DMS114 treated with DMSO at 0.1 percent for 48 hours (cell line): ENCODE results near the gene IRF9.
A peak's percentile ranks its signal among the peaks of the same experiment; 100 is the strongest.

Experiments used
- DNase-seq: peaks from one replicate; lab custom pipeline; 2025; ENCODE audit not compliant: unreplicated experiment; lab: John Stamatoyannopoulos, UW

IRF9 gene

GRCh38 chr14:24176599-24176998 lies 15.5 kb downstream of the IRF9 start:
- DNase-seq = no peak

- no peak for DNase-seq
These were observed 16.2 kb downstream of the IRF9 start for GRCh38 chr14:24177041-24177825.

- DNase-seq = no peak
These were observed 16.8 kb downstream of the IRF9 start for GRCh38 chr14:24177891-24178290.

- DNase-seq = no peak
These were observed 17.5 kb downstream of the IRF9 start for GRCh38 chr14:24178399-24179178.

- no peak for DNase-seq
These were observed 18.4 kb downstream of the IRF9 start for GRCh38 chr14:24179294-24179960.

- DNase-seq = no peak
These were observed 19.1 kb downstream of the IRF9 start for GRCh38 chr14:24179961-24180796.

- DNase-seq = no peak
These were observed 20.5 kb downstream of the IRF9 start for GRCh38 chr14:24181371-24182077.

- DNase-seq = no peak
These were observed 21.2 kb downstream of the IRF9 start for GRCh38 chr14:24182110-24182882.

- DNase-seq = no peak
These were observed 22.0 kb downstream of the IRF9 start for GRCh38 chr14:24183014-24183481.

GRCh38 chr14:24184104-24184970 lies 23.3 kb downstream of the IRF9 start:
- DNase-seq = no peak

- no peak for DNase-seq
These were observed 24.0 kb downstream of the IRF9 start for GRCh38 chr14:24185026-24185425.

GRCh38 chr14:24185741-24186140 lies 24.7 kb downstream of the IRF9 start:
- no peak for DNase-seq

- no peak for DNase-seq
These were observed 25.9 kb downstream of the IRF9 start for GRCh38 chr14:24186831-24187538.

- DNase-seq = no peak
These were observed 26.5 kb downstream of the IRF9 start for GRCh38 chr14:24187539-24187915.

- DNase-seq = peak; percentile 65
These were observed 27.4 kb downstream of the IRF9 start, which contains the start of gene IPO4 for GRCh38 chr14:24188251-24189058. TSS of gene IPO4 (minus strand) at chr14:24188816. CDS start at chr14:24188787, 29 bp downstream.

GRCh38 chr14:24189059-24189375 lies 28.0 kb downstream of the IRF9 start:
- no peak for DNase-seq

GRCh38 chr14:24189460-24189859 lies 28.4 kb downstream of the IRF9 start:
- DNase-seq = no peak
